ENCODE data around the gene ACRV1. TPM values are rescaled to one million over a fixed set of nuclear protein-coding genes. Genes with fewer than 3 reads are reported as not detected.

Gene ACRV1
- total and polyA plus RNA-seq, 5 donors from 2014 or later: not detected

- Histone ChIP-seq H3K9me3 (ENCODE audit: control insufficient read depth in 2 of 2, low read length in 2 of 2) (no peaks in the 10 kb centered on the region), H3K27ac (ENCODE audit: insufficient read depth, low read length, poor library complexity, severe bottlenecking) (peak overlapping the region; percentile 97), H3K4me3 (ENCODE audit: low read depth, low read length) (peak overlapping the region; percentile 88), H3K27me3 (ENCODE audit: control insufficient read depth, insufficient read depth, low read length) (no peaks in the 10 kb centered on the region), H3K36me3 (ENCODE audit: control insufficient read depth, insufficient read depth, low read length) (peaks cover 17% of the 10 kb centered on the region), H3K4me1 (ENCODE audit: control insufficient read depth, insufficient read depth, low read length, poor library complexity, severe bottlenecking) (peaks cover 18% of the 10 kb centered on the region)
- peaks cover 15 to 31% (median 25%) of the 10 kb centered on the region in 4 donors for H3K4me1 Mint-ChIP-seq
- ATAC-seq (ENCODE audit: low read depth in 2 of 2): no peak
- no peak for DNase-seq
- peaks cover 4% of the 10 kb centered on the region for H3K27me3 Mint-ChIP-seq
- H3K4me3 Mint-ChIP-seq: peak overlapping the region; percentile 93 to 100 (median 98)
- H3K27ac Mint-ChIP-seq: peak overlapping the region; percentile 91 to 99 (median 92)
- H3K9me3 Mint-ChIP-seq: no peaks in the 10 kb centered on the region
- H3K36me3 Mint-ChIP-seq: peaks cover 17% of the 10 kb centered on the region
These were observed 55.4 kb downstream of the ACRV1 start for GRCh38 chr11:125625225-125625629.

- ATAC-seq (ENCODE audit: low read depth in 2 of 2): no peak
- peak within 1 kb of the TSS; percentile 88 for H3K4me3 ChIP-seq (ENCODE audit: low read depth, low read length)
- H3K36me3 ChIP-seq (ENCODE audit: control insufficient read depth, insufficient read depth, low read length): peaks cover 21% of the 10 kb centered on the region
- H3K9me3 Mint-ChIP-seq: no peaks in the 10 kb centered on the region
- no peaks in the 10 kb centered on the region for H3K27me3 ChIP-seq (ENCODE audit: control insufficient read depth, insufficient read depth, low read length)
- H3K9me3 ChIP-seq (ENCODE audit: control insufficient read depth in 2 of 2, low read length in 2 of 2): no peaks in the 10 kb centered on the region
- peak within 1 kb of the TSS; percentile 91 to 99 (median 92) for H3K27ac Mint-ChIP-seq
- H3K4me1 ChIP-seq (ENCODE audit: control insufficient read depth, insufficient read depth, low read length, poor library complexity, severe bottlenecking): peaks cover 18% of the 10 kb centered on the region
- H3K27ac ChIP-seq (ENCODE audit: insufficient read depth, low read length, poor library complexity, severe bottlenecking): peak within 1 kb of the TSS; percentile 97
- peak within 1 kb of the TSS; percentile 93 to 100 (median 98) for H3K4me3 Mint-ChIP-seq
- no peak for DNase-seq
- peaks cover 4% of the 10 kb centered on the region for H3K27me3 Mint-ChIP-seq
- peaks cover 15 to 31% (median 25%) of the 10 kb centered on the region in 4 donors for H3K4me1 Mint-ChIP-seq
- peaks cover 20% of the 10 kb centered on the region for H3K36me3 Mint-ChIP-seq
These were observed 55.9 kb downstream of the ACRV1 start, which contains the start of gene CHEK1 for GRCh38 chr11:125624756-125625213. Gene CHEK1 (plus strand): TSS chr11:125625163. CDS start chr11:125626769, 1,606 bp downstream.

- no peaks in the 10 kb centered on the region for H3K27me3 ChIP-seq (ENCODE audit: control insufficient read depth, insufficient read depth, low read length)
- H3K9me3 Mint-ChIP-seq: no peaks in the 10 kb centered on the region
- peaks cover 4% of the 10 kb centered on the region for H3K27me3 Mint-ChIP-seq
- H3K9me3 ChIP-seq (ENCODE audit: control insufficient read depth in 2 of 2, low read length in 2 of 2): no peaks in the 10 kb centered on the region
- peaks cover 39% of the 10 kb centered on the region for H3K36me3 ChIP-seq (ENCODE audit: control insufficient read depth, insufficient read depth, low read length)
- DNase-seq: no peak
- H3K4me3 Mint-ChIP-seq: peak overlapping the region in 1 of 4 donors; percentile 55
- no peak overlapping the region for H3K27ac ChIP-seq (ENCODE audit: insufficient read depth, low read length, poor library complexity, severe bottlenecking)
- peak overlapping the region in 1 of 3 donors; percentile 68 for H3K27ac Mint-ChIP-seq
- H3K4me1 ChIP-seq (ENCODE audit: control insufficient read depth, insufficient read depth, low read length, poor library complexity, severe bottlenecking): peaks cover 18% of the 10 kb centered on the region
- H3K4me3 ChIP-seq (ENCODE audit: low read depth, low read length): no peak overlapping the region
- no peak for ATAC-seq (ENCODE audit: low read depth in 2 of 2)
- H3K36me3 Mint-ChIP-seq: peaks cover 28% of the 10 kb centered on the region
- H3K4me1 Mint-ChIP-seq: peaks cover 15 to 31% (median 22%) of the 10 kb centered on the region in 4 donors
These were observed 57.6 kb downstream of the ACRV1 start for GRCh38 chr11:125623064-125623463.

- H3K27me3 ChIP-seq (ENCODE audit: control insufficient read depth, insufficient read depth, low read length): no peaks in the 10 kb centered on the region
- H3K27ac ChIP-seq (ENCODE audit: insufficient read depth, low read length, poor library complexity, severe bottlenecking): no peak overlapping the region
- Mint-ChIP-seq H3K27me3 (peaks cover 4% of the 10 kb centered on the region), H3K9me3 (no peaks in the 10 kb centered on the region), H3K27ac (no peak overlapping the region), H3K36me3 (peaks cover 30% of the 10 kb centered on the region), H3K4me1 (peaks cover 11 to 25% (median 14%) of the 10 kb centered on the region in 4 donors), H3K4me3 (peak overlapping the region in 1 of 4 donors; percentile 77)
- H3K36me3 ChIP-seq (ENCODE audit: control insufficient read depth, insufficient read depth, low read length): peaks cover 48% of the 10 kb centered on the region
- DNase-seq: no peak
- no peaks in the 10 kb centered on the region for H3K9me3 ChIP-seq (ENCODE audit: control insufficient read depth in 2 of 2, low read length in 2 of 2)
- peaks cover 17% of the 10 kb centered on the region for H3K4me1 ChIP-seq (ENCODE audit: control insufficient read depth, insufficient read depth, low read length, poor library complexity, severe bottlenecking)
- H3K4me3 ChIP-seq (ENCODE audit: low read depth, low read length): no peak overlapping the region
- ATAC-seq (ENCODE audit: low read depth in 2 of 2): no peak
These were observed 58.7 kb downstream of the ACRV1 start for GRCh38 chr11:125621995-125622394.

Other genes with a start within 250 kb of the ACRV1 start
- 1.5 TPM for gene FEZ1, start 184.6 kb downstream of the ACRV1 start, total RNA-seq
- under 1 TPM in 2 of 4 donors, not detected in 2; 0.52 to 0.73 TPM for gene FEZ1, start 184.6 kb downstream of the ACRV1 start, polyA plus RNA-seq
- gene EI24, start 111.4 kb downstream of the ACRV1 start, total RNA-seq: 19.2 TPM
- 10 to 100 TPM; 57.2 to 84.9 (median 75.8) TPM for gene EI24, start 111.4 kb downstream of the ACRV1 start, polyA plus RNA-seq
- 46.8 TPM for gene STT3A, start 88.0 kb downstream of the ACRV1 start, total RNA-seq
- gene STT3A, start 88.0 kb downstream of the ACRV1 start, polyA plus RNA-seq: 10 to 100 TPM; 51.0 to 73.3 (median 61.9) TPM
- 13.2 TPM for gene CHEK1, start 55.7 kb downstream of the ACRV1 start, total RNA-seq
- 10 to 100 TPM in 1 of 4 donors, 1 to 10 TPM in 3; 4.4 to 12.7 (median 6.8) TPM for gene CHEK1, start 55.7 kb downstream of the ACRV1 start, polyA plus RNA-seq
- not detected for gene PATE1, start 65.4 kb upstream of the ACRV1 start, total RNA-seq
- not detected for gene PATE1, start 65.4 kb upstream of the ACRV1 start, polyA plus RNA-seq
- not detected for gene PATE2, start 98.0 kb upstream of the ACRV1 start, total RNA-seq
- not detected for gene PATE2, start 98.0 kb upstream of the ACRV1 start, polyA plus RNA-seq
- gene PATE3, start 107.3 kb upstream of the ACRV1 start, total RNA-seq: not detected
- not detected for gene PATE3, start 107.3 kb upstream of the ACRV1 start, polyA plus RNA-seq
- gene PATE4, start 152.5 kb upstream of the ACRV1 start, total RNA-seq: not detected
- gene PATE4, start 152.5 kb upstream of the ACRV1 start, polyA plus RNA-seq: not detected
- 3.1 TPM for gene HYLS1, start 206.8 kb upstream of the ACRV1 start, total RNA-seq
- 10 to 100 TPM in 3 of 4 donors, 1 to 10 TPM in 1; 6.7 to 13.3 (median 11.8) TPM for gene HYLS1, start 206.8 kb upstream of the ACRV1 start, polyA plus RNA-seq
- gene PUS3, start 222.4 kb upstream of the ACRV1 start, total RNA-seq: 4.8 TPM
- gene PUS3, start 222.4 kb upstream of the ACRV1 start, polyA plus RNA-seq: 10 to 100 TPM; 11.0 to 15.1 (median 14.4) TPM
- gene DDX25, start 223.7 kb upstream of the ACRV1 start, total RNA-seq: not detected
- gene DDX25, start 223.7 kb upstream of the ACRV1 start, polyA plus RNA-seq: not detected